Measurements from ENCODE around the gene BMI1. TPM values are rescaled to one million over a fixed set of nuclear protein-coding genes. Genes with fewer than 3 reads are reported as not detected.

Gene BMI1
- total RNA-seq, 1 experiment from 2014 or later, result 6.8 TPM

- H2BK120ac ChIP-seq (ENCODE audit: low read depth, low read length, poor library complexity, severe bottlenecking), result no peak overlapping the region
- H3K27me3 Mint-ChIP-seq (ENCODE audit: low read depth), result peaks cover under 1% of the 10 kb centered on the region; the same call in 1 of the 2 replicates
- H3K9ac ChIP-seq (ENCODE audit: extremely low read depth, insufficient read length, low read length), result no peak overlapping the region
- H2BK5ac ChIP-seq (ENCODE audit: insufficient read length, low read length), result no peak overlapping the region
- H4K20me1 ChIP-seq (ENCODE audit: control insufficient read depth, insufficient read depth, insufficient read length), result no peaks in the 10 kb centered on the region
- no peaks in the 10 kb centered on the region for H3K27me3 ChIP-seq (ENCODE audit: insufficient read depth, low read length)
- H3K9me3 Mint-ChIP-seq, result no peaks in the 10 kb centered on the region; a peak in 1 of 5 replicates
- no peak overlapping the region for H3K27ac ChIP-seq (ENCODE audit: insufficient read length, low read depth, low read length)
- no peak overlapping the region for H4K8ac ChIP-seq (replicated peaks; ENCODE audit: insufficient read length, low read depth, low read length)
- WGBS (ENCODE audit: extremely low coverage, insufficient read length, low lambda C conversion rate), result no CpG with 5 or more reads among the region's 3 CpGs
- peaks cover 2% of the 10 kb centered on the region; the same call in 1 of the 2 replicates for H3K4me1 ChIP-seq (ENCODE audit: insufficient read depth, low read length)
- H3K79me1 ChIP-seq (ENCODE audit: insufficient read depth, low read depth, low read length, poor library complexity, severe bottlenecking), result no peaks in the 10 kb centered on the region
- H3K27ac Mint-ChIP-seq, result no peak overlapping the region
- peaks cover 0 to 3% (median 0%) of the 10 kb centered on the region in 3 experiments; a peak in 1 of 7 replicates for H3K36me3 Mint-ChIP-seq (ENCODE audit: insufficient read depth in 1 of 3, low read depth in 3 of 3)
- no peak for TF ChIP-seq CTCF (conservative IDR thresholded peaks at IDR 0.05)
- no peaks in the 10 kb centered on the region for H3K9me3 ChIP-seq (ENCODE audit: control insufficient read depth, low read depth, low read length)
- no peak overlapping the region for H2AK5ac ChIP-seq (ENCODE audit: insufficient read length, low read length)
- no peak overlapping the region for H3K4me3 Mint-ChIP-seq
- peaks cover 4 to 5% of the 10 kb centered on the region in 2 experiments for H3K4me1 Mint-ChIP-seq
- H3K23ac ChIP-seq (ENCODE audit: insufficient read length, low read depth, low read length), result no peak overlapping the region
- H4K5ac ChIP-seq (ENCODE audit: insufficient read length, low read depth, low read length), result no peak overlapping the region
- H3K14ac ChIP-seq (ENCODE audit: insufficient read depth, low read length), result no peak overlapping the region
- no peak overlapping the region for H3K18ac ChIP-seq (ENCODE audit: insufficient read length, low read depth, low read length)
- H2BK12ac ChIP-seq (ENCODE audit: insufficient read length, low read depth, low read length), result no peak overlapping the region
- H3K4ac ChIP-seq (ENCODE audit: low read depth, low read length), result no peak overlapping the region
- no peak overlapping the region for H4K91ac ChIP-seq (ENCODE audit: insufficient read length, low read depth, low read length)
- no peak overlapping the region for H2BK15ac ChIP-seq (ENCODE audit: low read depth, low read length)
- H2BK20ac ChIP-seq (ENCODE audit: low read depth, low read length, poor library complexity, severe bottlenecking), result no peak overlapping the region
- H3K56ac ChIP-seq (ENCODE audit: insufficient read length, low read depth, low read length), result no peak overlapping the region
- no peak for DNase-seq
- H3K79me2 ChIP-seq (ENCODE audit: insufficient read depth, low read length), result no peaks in the 10 kb centered on the region
- no peak overlapping the region for H2AFZ ChIP-seq (ENCODE audit: low read length)
- H3K23me2 ChIP-seq (ENCODE audit: insufficient read length, low read depth, low read length, poor library complexity, severe bottlenecking), result no peaks in the 10 kb centered on the region
- H3T11ph ChIP-seq (ENCODE audit: low read length), result no peak overlapping the region
- no peak overlapping the region for H3K4me2 ChIP-seq (ENCODE audit: insufficient read depth, insufficient read length, low read length)
Measured at GRCh38 chr10:22285130-22285529, 35.8 kb upstream of the BMI1 start.
